ENCODE results near the gene ROBO1.
"Not testable (repeated sequence)": the region's sequence is repeated elsewhere in the genome, so short reads cannot be mapped to it uniquely, and the experiment has no call there.

Gene ROBO1

DNA sequence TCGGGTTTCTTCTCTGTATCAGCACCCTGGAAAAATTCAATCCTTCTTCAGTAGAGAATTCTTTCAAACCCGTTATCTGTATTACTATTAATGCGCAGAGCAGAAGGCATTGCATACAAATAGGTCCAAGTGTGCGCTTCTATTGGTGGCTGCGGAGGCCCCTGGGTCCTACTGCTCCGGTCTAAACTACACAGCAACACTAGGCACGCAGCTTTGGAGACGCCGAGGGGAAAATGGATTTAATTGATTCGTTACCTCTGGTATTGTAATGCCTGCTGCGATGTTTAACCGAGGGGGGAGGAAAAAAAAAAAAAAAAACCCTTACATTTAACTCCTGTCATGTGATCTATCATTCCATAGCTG is at the start of gene ROBO1:
TSS of gene ROBO1 (minus strand) at position 94 of the 363 bp plus-strand sequence.
- no peak for DNase-seq

DNA sequence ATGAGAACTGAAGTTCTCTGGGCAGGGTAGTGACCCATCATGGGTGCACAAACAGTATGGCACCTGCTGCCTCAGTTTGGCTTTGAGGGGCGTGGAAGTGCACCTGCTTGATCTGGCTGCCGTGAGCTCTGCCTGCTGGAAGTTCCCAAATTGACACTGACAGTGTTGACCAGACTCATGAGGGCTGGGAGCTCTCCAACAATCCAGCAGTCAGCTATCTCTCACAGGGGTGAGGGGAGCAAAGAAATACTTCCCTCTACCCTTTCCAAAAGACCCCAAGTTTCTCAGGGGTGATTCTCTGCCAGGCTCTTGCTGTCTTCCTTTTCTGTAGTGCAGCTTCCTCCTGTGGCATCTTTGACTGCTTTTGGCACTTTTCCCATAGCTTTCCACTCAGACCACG is 49.4 kb upstream of the ROBO1 start:
- no peak for DNase-seq

DNA sequence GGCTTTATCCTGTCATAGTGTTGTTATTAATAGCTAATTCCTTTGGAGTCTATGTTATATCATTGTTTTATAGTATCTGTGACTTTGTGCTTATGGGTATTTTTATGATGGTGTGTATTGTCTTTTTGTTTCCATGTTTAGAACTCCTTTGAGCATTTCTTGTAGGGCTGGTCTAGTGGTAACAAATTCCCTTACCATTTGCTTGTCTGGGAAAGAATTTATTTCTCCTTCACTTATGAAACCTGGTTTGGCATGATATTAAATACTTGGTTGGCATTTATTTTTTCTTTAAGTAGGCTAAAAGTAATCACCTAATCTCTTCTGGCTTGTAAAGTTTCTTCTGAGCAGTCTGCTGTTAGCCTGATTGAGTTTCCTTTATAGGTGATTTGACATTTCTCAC is 47.7 kb upstream of the ROBO1 start:
- no peak for DNase-seq

DNA sequence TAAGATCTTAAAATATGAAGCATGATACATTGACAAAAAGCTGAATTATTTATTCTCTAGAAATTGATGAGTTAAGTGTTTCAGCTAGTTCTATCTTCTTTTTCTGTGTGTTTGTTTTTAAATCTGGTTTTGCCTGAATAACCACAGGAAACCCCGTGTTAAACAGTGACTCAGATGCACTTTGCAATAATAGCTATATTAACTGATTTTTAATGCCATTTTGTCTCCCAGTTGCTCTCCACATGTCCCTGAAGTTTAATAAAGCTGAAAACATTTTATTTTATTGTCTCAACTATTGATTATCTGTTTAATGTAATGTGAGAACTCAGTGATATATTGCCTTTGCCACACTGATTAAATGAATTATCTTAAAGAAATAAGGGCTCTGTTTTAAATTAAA is 42.8 kb upstream of the ROBO1 start:
- no peak for DNase-seq

DNA sequence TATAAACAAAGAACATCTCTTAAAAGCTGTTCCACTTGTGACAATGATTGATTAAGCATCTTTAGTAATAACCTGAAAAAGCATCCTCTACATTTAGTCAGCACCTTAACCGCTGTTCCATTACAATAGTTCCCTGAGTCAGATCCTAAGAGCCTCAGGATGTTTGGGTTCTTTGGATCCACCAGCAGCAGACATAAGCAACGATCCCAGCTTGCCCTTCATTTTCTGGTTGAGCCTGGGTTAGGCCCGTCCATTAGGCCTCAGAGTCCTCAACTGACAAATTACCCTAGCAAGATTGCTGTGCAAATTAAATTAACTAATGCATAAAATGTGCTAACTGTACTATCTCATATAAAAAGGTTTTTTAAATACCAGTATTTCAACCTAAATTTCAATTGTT is 42.3 kb upstream of the ROBO1 start:
- DNase-seq: no peak

DNA sequence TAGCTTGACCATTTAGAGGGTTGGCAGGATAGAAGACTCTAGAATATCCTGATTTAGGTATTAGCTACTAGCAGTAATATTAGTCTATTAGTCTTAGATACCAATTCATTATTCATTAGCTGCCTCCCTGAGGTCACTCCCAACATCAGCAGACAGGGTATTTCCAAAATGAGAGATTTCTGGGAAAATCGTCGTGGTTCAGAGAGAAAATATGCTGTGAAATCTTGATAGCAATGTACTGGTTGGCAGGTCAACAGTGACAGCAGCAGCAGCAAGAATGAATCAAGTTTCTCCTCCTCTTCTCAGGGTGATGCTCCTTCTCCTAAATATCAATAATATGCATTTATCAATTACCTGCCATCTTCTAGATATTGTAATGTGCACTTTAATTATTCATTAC is 41.3 kb upstream of the ROBO1 start:
- DNase-seq: no peak

DNA sequence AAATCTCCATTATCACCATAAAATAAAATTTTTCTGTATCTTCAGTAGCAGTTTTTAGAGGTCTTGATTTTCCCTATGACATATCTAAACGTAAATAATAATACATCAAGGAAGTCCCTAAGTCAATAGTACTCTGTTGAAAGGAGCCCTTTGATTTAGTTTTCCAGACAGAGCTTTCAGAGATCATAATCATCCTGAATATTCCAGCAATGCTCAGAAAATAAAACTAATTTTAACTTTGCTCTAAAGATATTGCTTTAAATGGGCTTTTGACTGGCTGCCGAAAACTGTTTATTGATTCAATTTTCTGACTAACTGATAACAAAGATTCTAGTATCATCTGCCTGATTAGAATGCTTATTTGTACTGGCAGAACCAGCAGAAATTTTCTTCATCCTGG is 40.7 kb upstream of the ROBO1 start:
- no peak for DNase-seq

DNA sequence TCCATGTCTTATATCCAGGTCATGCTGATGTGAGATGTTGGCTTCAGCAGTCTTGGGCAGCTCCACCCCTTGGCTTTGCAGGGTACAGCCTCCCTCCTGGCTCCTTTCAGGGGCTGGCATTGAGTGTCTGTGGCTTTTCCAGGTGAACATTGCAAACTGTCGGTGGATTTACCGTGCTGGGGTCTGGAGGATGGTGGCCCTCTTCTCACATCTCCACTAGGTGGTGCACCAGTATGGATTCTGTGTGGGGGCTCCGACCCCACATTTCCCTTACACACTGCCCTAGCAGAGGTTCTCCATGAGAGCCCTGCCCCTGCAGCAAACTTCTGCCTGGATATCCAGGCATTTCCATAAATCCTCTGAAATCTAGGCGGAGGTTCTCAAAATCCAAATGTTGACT is 22.4 kb upstream of the ROBO1 start:
- not testable (repeated sequence) for DNase-seq

DNA sequence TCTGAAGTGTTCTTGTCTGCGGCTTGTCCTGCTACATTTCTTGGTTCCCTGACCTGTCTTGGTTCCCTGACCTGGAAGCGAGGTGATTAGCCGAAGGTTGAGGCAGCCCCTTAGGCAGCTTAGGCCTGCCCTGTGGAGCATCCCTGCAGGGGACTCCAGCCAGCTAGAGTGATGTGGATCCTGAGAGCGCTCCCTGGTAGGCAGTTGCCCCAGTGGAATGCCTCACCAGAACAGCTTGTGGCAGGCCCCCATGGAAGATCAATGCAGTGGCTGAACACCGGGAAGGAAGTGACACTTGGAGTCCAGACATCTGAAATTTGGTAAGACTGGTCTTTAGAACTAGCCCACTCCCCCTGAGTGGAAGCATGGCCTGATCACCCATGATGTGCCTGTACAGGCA is 5.5 kb upstream of the ROBO1 start:
- no peak for DNase-seq

DNA sequence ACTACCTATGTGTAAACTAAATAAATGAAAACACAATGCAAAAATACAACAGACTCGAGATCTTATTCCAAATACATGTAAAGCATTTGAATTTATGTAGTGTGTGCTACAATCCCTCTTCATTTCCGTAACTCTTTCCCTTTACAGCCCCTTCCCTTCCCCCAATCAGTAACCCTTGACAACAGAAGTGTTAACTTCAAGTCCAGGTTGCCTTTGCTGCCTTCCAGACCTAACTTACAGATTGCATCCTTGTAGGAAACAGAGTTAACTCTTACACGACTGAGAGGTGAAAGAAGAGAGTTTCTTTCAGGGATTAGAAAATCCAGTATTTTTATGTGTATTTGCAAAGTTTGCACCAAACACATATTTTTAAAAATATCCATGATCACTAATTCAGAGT is 1.4 kb upstream of the ROBO1 start:
- DNase-seq: no peak

DNA sequence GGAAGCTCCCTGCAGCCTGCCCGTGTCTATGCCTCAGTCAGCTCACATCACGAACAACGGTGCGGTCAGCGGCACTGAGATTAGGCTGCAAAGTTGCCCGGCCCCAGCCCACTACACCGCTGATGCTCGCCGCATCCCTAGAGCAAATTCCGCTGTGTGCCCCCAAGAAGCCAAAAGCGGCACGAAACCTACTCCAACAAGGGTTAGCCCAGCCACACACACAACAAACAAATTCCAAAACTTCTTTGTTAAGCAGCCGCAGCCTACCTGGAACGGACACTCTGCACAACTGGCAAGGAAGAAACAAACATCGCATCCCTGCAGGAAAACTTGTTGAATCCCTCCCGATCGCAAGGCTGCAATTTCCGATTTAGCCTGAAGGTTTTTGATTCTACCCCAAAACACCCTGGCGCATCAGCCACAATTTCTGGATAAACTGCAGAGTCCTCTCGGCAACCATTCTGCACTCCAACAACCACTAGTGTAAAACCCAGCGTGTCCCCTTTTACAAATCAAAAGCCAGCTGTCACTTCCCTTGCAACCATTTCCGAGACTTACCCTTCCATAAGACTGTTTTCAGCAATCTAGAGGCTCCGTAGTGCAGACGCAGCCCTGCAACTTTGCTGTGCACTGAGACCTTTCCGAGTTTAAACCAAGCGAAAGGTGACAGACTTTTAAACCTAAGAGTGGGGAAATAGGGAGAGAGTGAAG is 449 bp downstream of the ROBO1 start:
- DNase-seq: no peak

DNA sequence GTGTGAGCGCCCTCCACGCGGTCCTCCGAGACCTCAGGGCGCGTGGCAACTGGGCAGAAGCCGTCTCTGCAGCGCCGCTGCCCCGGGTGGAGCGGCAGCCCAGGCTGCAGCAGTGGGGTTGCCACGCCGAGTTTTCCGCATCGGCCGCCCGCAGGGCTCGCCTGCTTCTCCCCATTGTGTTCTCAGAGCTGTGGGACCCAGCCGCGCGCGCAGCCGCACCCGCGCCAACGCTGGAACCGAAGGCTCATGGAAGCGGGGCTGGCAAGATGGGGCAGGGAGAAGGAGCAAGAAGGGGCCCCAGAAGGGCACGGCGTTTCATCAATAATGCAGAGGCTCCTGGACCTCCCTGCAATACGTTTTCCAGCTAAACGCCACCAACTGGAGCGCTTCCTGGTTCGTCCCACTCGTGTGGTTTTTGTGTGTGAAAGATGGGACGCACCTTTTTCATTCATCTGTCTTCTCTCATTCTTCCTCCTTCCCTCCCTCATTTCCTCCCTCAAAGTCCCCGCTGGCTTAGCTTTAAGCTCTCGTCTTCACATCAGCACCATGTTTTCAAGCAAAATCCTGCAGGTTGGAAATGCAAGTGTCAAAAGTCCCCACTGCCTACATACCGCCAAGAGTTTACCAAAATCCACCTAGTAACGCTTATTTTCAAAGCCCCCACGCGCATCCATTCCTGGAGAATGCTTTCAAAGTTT is 1.2 kb downstream of the ROBO1 start:
- DNase-seq: no peak

DNA sequence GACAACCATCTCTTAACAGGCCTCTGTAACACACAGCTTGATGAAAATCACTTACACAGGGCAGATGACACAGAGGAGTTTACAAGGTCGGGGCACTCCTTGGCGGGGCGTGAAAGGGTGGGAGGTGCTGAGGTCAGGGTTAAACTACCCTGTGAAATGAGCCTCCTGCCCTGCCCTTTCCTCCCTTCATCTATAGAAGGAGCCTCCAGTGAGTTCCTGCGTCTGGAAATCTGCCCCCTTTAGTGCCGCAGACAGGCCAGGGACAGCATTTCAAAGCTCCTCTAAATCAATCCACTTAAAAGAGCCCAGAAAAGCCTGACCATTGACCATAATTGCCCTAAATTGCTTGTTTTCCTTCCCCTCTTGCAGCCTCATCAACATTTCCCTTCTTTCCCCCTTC is 1.9 kb downstream of the ROBO1 start:
- no peak for DNase-seq

DNA sequence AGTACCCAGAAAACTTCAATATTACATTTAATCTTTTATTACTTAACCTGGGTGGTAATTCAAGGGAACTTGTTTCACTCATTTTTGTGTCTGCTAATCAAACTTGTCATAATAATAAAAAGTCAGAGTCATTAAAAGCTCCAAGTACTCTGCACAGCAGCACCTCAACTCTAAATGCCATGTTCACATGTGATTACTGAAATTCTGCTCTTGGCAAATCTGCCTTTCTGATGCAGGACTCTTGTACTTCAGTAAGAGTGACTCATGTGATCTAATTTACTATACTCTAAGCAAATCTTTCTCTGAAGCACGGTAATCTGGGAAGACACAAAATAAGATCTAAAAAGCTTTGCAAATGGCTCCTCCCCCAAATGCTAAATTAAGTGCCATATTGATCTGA is 6.4 kb downstream of the ROBO1 start:
- no peak for DNase-seq

DNA sequence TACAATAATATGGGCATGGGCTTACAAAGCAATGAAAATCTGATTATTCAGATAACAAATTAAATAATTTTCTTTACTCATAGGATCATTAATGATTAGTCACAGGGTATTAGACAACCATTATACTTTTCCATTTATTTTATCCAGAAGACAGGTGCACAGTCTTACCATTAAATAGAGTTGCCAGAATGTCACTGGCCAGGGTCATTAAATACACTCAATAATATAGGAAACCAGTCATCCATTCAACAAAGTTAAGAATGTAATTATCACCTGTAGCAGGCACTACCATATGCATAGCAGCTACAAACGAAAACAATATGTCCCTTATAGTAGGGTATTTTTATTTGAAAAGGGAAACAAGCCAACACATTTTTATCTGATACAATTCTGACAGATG is 16.1 kb downstream of the ROBO1 start:
- no peak for DNase-seq

DNA sequence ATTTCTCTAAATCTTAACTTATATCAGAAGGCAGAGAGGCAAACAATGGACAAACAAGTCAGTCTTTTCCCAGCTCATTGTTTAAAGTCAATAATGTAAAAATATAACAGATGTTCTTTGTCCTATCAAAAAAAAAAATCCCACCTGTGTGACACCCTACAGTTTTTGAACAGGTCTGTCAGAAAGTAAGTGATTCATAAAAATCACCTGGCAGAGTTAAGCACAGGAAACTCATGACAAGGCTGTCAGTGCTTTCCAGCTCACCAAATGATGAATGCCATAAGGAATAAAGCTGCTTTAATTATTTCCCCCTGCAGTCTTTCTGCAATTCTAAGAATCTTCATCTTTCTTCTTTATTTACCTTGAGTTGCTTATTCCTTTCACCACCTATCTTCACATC is 30.3 kb downstream of the ROBO1 start:
- DNase-seq: no peak

DNA sequence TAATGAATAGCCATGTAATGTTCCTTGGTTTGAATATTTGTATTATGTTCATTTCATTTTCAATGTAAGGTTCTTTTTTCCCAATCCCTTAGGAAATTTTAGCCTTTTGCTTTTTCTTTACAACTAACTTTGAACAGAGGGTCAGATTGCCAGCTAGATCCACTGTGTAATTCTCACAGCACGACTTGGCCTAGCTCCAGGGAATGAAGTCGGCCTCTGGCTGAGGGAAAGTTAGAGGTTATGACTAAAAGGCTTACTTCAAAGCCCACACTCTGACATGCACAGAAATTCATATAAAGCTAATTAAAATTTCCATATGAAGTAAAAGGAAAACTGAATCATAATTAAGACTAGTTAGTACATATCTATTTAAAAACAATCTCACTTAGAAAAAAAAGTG is 38.7 kb downstream of the ROBO1 start:
- DNase-seq: no peak

DNA sequence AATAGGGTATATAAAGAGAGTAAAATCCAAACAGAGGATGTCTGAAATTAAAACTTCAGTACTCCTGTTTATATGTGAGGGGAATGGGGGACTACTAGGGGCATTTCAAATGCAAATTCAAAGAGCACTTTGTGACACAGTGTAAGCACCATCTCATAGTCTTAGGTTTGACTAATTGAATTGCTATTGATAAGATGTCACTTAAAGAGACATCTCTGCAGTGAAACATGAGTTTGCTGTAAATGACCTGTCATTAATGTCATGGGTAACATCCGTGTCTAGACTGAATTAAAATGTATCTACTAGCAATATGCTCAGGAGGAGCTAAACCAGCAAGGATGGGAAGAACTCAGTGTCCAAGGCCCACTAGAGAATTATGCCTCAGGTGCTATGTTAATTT is 41.0 kb downstream of the ROBO1 start:
- no peak for DNase-seq

DNA sequence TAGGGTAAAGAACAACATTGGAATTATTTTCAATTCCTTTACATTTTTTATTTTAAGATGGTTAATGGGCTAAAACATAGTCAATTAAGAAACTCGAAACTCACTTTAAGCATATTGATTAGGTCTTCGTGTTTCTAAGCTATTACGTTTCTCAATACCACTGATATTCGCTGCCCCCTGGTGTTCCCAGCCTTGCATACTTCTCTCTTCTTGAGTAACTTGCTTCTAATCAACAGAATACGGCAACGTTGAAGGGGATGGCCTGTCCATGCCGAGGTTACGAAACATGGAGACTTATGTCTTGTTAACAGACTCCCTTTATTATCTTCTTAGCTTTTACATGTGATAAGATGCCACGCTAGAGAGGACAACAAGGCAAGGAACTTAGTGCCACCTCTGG is 43.6 kb downstream of the ROBO1 start:
- no peak for DNase-seq

DNA sequence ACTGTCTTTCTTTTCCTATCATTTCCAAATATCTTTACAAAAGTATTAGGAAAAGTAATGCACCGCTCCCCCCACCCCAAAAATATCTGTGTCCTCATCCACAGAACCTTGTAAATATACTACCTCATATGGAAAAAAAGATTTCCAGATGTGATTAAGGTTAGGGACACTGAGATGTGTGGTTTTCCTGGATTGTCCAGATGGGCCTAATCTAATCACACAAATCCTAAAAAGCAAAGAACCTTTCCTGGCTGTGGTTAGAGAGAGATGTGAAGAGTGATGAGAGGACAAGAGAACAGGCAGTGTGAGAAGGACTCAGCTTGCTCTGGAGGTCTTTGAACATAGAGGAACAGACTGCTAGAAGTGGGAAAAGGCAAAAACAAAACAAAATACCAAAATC is 77.7 kb downstream of the ROBO1 start:
- no peak for DNase-seq

DNA sequence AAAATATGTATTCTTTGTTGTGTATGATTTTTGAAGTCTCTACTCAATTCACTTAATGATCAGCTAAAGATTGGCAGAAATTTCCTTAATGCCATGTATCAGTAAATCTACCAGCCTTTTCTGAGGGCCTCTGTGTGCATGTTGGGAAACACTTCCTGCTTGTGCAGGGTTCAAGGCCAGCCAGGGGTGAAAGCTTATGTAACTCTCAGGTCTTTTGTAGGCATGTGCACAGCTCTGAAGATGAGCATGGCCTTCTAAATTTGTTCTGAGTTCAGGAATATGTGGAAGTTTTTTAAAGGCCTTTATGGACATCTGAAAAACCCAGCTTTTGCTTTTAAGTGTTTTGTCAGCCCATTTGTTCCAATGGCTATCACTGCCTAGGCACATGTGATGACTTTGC is 82.7 kb downstream of the ROBO1 start:
- DNase-seq: no peak

DNA sequence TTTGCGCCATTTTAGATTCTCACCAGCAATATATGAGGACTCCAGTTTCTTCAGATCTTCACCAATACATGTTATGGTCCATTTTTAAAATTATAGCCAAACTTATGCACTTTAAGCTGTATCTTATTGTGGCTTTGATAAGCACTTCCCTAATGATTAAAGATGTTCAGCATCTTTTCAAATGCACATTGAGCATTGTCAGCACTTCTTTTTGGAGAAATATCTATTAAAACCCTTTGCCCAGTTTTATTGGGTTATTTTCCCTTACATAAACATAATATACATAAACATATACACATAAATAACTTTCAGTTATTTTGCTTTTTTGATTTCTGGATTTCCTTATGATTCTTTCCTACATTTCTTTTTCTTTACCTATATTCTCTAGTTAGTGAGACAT is 83.8 kb downstream of the ROBO1 start:
- DNase-seq: no peak

DNA sequence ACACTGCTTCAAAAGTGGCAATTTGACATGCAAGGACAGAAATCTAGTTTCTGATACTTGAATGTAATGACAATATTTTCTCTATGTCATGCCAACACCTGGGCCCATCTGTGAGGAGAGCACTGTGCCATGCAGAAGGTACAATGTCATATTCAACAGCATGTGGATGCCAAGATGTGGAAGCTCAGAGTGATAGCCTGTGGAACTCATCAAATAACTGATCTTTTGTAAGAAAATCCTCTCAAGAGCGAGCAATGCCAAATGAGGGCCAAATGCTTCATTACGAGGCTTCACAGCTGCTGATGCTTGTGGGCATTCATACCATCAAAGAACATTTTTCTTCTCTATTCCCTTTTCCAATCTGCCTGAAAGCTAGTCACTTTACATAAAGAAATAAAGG is 95.1 kb downstream of the ROBO1 start:
- DNase-seq: no peak

DNA sequence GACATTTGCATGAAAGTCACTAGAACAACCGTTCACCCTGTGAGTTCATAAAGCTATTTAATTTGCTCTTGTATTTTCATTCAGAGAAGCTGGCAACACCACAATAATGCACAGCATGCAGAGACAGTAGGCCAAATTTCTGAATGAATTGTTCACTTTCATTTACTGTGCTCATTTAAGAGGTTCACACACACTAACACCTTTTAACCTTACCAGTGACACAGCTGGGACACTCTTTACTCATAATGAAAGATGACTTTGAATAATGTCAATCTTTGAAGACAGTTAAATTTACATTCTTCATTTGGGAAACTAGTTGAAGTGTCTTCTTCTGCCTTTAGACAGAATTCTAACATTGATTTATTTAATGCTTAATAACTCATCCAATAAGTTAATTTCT is 95.7 kb downstream of the ROBO1 start:
- DNase-seq: no peak

DNA sequence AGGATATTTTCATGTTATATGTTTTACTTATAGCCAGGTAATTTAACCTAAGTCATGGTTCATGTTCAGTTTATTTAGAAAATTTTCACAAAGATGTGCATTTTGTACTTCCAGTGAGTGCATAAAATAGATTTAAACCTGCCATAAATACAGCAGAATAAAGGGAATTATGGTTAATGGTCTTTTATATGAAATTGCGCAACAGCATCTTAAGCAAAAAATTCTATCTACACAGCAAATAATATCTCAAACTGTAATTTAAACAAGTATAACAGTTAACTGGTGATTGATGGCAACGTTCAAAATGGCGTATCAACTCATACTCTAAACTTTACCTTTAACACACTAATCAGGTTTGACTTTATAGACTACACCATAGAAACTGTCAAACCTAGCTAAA is 97.6 kb downstream of the ROBO1 start:
- DNase-seq: no peak
